Neural cell (in vitro differentiated cells): ENCODE results near the gene APPBP2. TPM values are rescaled to one million over a fixed set of nuclear protein-coding genes. Genes with fewer than 3 reads are reported as not detected.

Experiments used
- H2AFZ ChIP-seq: fragments of 200-600, 300-800 bp; sonication (generic), shearing (Covaris generic); 2 replicates; pipeline ENCODE4 v1.6.0; 2014; ENCODE audit warnings: low read depth, mild to moderate bottlenecking, antibody characterized with exemption, low read length, moderate library complexity
- H3F3A ChIP-seq: fragments of 200-600 bp; shearing (Covaris generic); 2 replicates; pipeline ENCODE4 v1.6.1; 2016; ENCODE audit warnings: mild to moderate bottlenecking, moderate library complexity, mixed read lengths, antibody characterized with exemption, low read length; ENCODE audit not compliant: insufficient read depth, poor library complexity, severe bottlenecking
- H3K27ac ChIP-seq: fragments of 200-600, 300-800 bp; sonication (generic), shearing (Covaris generic); 2 replicates; pipeline ENCODE4 v1.5.1; 2014; ENCODE audit warnings: mild to moderate bottlenecking, low read length, moderate library complexity
- H3K27me3 ChIP-seq: fragments of 300-800, 200-600 bp; sonication (generic), shearing (Covaris generic); 2 replicates; pipeline ENCODE4 v1.6.0; 2014; ENCODE audit warnings: mild to moderate bottlenecking, low read depth, low read length, moderate library complexity; ENCODE audit not compliant: insufficient read depth
- H3K36me3 ChIP-seq: fragments of 300-800, 200-600 bp; sonication (generic), shearing (Covaris generic); 2 replicates; pipeline ENCODE4 v1.5.1; 2014; ENCODE audit warnings: mild to moderate bottlenecking, antibody characterized with exemption, low read length, moderate library complexity; ENCODE audit not compliant: insufficient read depth
- H3K4me2 ChIP-seq: fragments of 300-800, 200-600 bp; sonication (generic), shearing (Covaris generic); 2 replicates; pipeline ENCODE4 v1.6.0; 2014; ENCODE audit warnings: mild to moderate bottlenecking, low read length
- H3K4me3 ChIP-seq: fragments of 300-800, 200-600 bp; sonication (generic), shearing (Covaris generic); 2 replicates; pipeline ENCODE4 v1.5.1; 2014; ENCODE audit warnings: mild to moderate bottlenecking, low read length, moderate library complexity
- H3K79me2 ChIP-seq: fragments of 200-600 bp; shearing (Covaris generic); replicated peaks from 2 replicates; pipeline ENCODE4 v1.6.0; 2014; ENCODE audit warnings: mild to moderate bottlenecking, low read length, moderate library complexity; ENCODE audit not compliant: insufficient read depth
- H3K9ac ChIP-seq: fragments of 300-800, 200-600 bp; sonication (generic), shearing (Covaris generic); 2 replicates; pipeline ENCODE4 v1.6.1; 2016; ENCODE audit warnings: mild to moderate bottlenecking, low read length, mixed read lengths
- H3K9me2 ChIP-seq: fragments of 200-600 bp; shearing (Covaris generic); 2 replicates; pipeline ENCODE4 v1.6.1; 2016; ENCODE audit warnings: mild to moderate bottlenecking, low read length, mixed read lengths; ENCODE audit not compliant: insufficient read depth
- H3K9me3 ChIP-seq: fragments of 200-600, 300-800 bp; sonication (generic), shearing (Covaris generic); 2 replicates; pipeline ENCODE4 v1.6.1; 2016; ENCODE audit warnings: mild to moderate bottlenecking, mixed run types, low read length, moderate library complexity, mixed read lengths
- H4K20me1 ChIP-seq: fragments of 200-600 bp; shearing (Covaris generic); 2 replicates; pipeline ENCODE4 v1.6.1; 2016; ENCODE audit warnings: mild to moderate bottlenecking, mixed run types; ENCODE audit not compliant: insufficient read depth
- CTCF ChIP-seq: fragments of 450-650 bp; IDR thresholded peaks from 2 replicates; pipeline ENCODE4 v1.5.1; 2014; ENCODE audit warnings: antibody characterized with exemption, mild to moderate bottlenecking, moderate library complexity; ENCODE audit not compliant: poor library complexity, severe bottlenecking
- EP300 ChIP-seq: fragments of 450-650 bp; conservative IDR thresholded peaks from 2 replicates; pipeline ENCODE4 v1.6.1; 2014; ENCODE audit warnings: antibody characterized with exemption, mild to moderate bottlenecking, moderate library complexity; ENCODE audit not compliant: poor library complexity, severe bottlenecking
- EZH2 ChIP-seq: fragments of 200-600, 300-800 bp; shearing (Covaris generic), sonication (generic); IDR thresholded peaks from 2 replicates; pipeline ENCODE4 v1.6.1; 2014; ENCODE audit warnings: antibody characterized with exemption, low read length, borderline replicate concordance, mild to moderate bottlenecking; ENCODE audit not compliant: insufficient read depth, poor library complexity, severe bottlenecking
- MXI1 ChIP-seq: fragments of 450-650 bp; conservative IDR thresholded peaks from 2 replicates; pipeline ENCODE4 v1.6.1; 2014; ENCODE audit warnings: antibody characterized with exemption, mild to moderate bottlenecking; ENCODE audit not compliant: poor library complexity, severe bottlenecking
- POLR2AphosphoS5 ChIP-seq: IDR thresholded peaks from 2 replicates; pipeline ENCODE4 v1.6.1; 2012
- RAD21 ChIP-seq: fragments of 450-650 bp; conservative IDR thresholded peaks from 2 replicates; pipeline ENCODE4 v1.6.1; 2014; ENCODE audit warnings: antibody characterized with exemption, mild to moderate bottlenecking, moderate library complexity
- SMC3 ChIP-seq: fragments of 450-650 bp; conservative IDR thresholded peaks from 2 replicates; pipeline ENCODE4 v1.6.1; 2014; ENCODE audit warnings: antibody characterized with exemption, mild to moderate bottlenecking, moderate library complexity; ENCODE audit not compliant: poor library complexity
- TAF1 ChIP-seq: IDR thresholded peaks from 2 replicates; pipeline ENCODE4 v1.6.1; 2012; ENCODE audit warnings: low read depth
- polyA plus RNA-seq: library from polyadenylated mRNA; depleted of rRNA; stranded (reverse); fragments of >200 nt; gene quantifications from 2 replicates; pipeline ENCODE4 v1.2.3, GENCODE V29; 2014
- TF ChIP-seq, protein P1 (sequence below): IDR thresholded peaks from 2 replicates; pipeline ENCODE4 v1.6.1; 2012; ENCODE audit warnings: borderline replicate concordance

Gene APPBP2
- polyA plus RNA-seq, 1 donor from 2014 or later: 40.4 TPM

DNA sequence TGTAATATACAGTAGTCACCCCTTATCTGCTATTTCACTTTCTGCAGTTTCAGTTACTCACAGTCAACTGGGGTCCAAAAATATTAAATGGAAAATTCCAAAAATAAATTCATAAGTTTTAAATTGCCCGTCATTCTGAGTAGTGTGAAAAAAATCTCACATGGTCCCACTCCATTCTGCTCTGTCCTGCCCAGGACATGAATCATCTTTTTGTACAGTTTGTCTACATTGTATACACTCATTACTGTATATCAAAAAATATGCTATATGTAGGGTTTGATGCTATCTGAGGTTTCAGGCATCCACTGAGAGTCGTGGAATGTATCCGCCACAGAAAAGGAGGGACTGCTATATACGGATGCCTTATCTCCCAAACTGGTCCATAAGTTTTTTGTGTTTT lies 16.0 kb upstream of the APPBP2 start:
- Histone ChIP-seq H3K27me3 (no peaks in the 10 kb centered on the region), H3K9me2 (no peaks in the 10 kb centered on the region), H2AFZ (no peak overlapping the region), H3K36me3 (no peaks in the 10 kb centered on the region), H3K4me2 (no peak overlapping the region), H3K79me2 (no peaks in the 10 kb centered on the region), H4K20me1 (no peaks in the 10 kb centered on the region), H3K27ac (no peak overlapping the region), H3F3A (no peaks in the 10 kb centered on the region), H3K9me3 (no peaks in the 10 kb centered on the region), H3K9ac (no peak overlapping the region), H3K4me3 (no peak overlapping the region)
- no peak for TF ChIP-seq POLR2AphosphoS5
- TF ChIP-seq RAD21: no peak
- TF ChIP-seq, protein P1, sequence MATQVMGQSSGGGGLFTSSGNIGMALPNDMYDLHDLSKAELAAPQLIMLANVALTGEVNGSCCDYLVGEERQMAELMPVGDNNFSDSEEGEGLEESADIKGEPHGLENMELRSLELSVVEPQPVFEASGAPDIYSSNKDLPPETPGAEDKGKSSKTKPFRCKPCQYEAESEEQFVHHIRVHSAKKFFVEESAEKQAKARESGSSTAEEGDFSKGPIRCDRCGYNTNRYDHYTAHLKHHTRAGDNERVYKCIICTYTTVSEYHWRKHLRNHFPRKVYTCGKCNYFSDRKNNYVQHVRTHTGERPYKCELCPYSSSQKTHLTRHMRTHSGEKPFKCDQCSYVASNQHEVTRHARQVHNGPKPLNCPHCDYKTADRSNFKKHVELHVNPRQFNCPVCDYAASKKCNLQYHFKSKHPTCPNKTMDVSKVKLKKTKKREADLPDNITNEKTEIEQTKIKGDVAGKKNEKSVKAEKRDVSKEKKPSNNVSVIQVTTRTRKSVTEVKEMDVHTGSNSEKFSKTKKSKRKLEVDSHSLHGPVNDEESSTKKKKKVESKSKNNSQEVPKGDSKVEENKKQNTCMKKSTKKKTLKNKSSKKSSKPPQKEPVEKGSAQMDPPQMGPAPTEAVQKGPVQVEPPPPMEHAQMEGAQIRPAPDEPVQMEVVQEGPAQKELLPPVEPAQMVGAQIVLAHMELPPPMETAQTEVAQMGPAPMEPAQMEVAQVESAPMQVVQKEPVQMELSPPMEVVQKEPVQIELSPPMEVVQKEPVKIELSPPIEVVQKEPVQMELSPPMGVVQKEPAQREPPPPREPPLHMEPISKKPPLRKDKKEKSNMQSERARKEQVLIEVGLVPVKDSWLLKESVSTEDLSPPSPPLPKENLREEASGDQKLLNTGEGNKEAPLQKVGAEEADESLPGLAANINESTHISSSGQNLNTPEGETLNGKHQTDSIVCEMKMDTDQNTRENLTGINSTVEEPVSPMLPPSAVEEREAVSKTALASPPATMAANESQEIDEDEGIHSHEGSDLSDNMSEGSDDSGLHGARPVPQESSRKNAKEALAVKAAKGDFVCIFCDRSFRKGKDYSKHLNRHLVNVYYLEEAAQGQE: no peak
- no peak for TF ChIP-seq MXI1

DNA sequence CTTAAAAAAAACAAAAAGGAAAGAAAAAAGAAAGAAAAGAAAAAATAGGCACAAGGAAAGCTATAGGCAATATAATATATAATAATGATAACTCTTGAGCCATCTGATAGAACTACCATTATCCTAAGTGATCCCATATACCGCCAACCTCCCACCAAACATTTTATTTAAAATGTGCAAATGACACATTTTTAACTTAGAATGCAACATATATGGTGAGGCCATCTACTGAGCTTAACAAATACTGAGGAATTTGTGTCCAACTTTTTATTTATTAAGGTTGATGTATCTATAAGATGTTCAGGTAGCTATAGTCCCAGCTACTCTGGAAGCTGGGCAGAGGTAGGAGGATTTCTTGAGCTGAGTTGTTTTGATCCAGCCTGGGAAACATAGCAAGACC lies 14.4 kb upstream of the APPBP2 start:
- no peaks in the 10 kb centered on the region for H4K20me1 ChIP-seq
- no peaks in the 10 kb centered on the region for H3K36me3 ChIP-seq
- no peak overlapping the region for H3K9ac ChIP-seq
- H3K27me3 ChIP-seq: no peaks in the 10 kb centered on the region
- H3K27ac ChIP-seq: no peak overlapping the region
- H3K9me3 ChIP-seq: no peaks in the 10 kb centered on the region
- TF ChIP-seq RAD21: no peak
- no peak for TF ChIP-seq CTCF
- TF ChIP-seq EZH2: no peak
- TF ChIP-seq MXI1: no peak
- no peak for TF ChIP-seq SMC3
- no peak for TF ChIP-seq EP300
- no peak for TF ChIP-seq TAF1
- TF ChIP-seq, protein P1: no peak
- no peak for TF ChIP-seq POLR2AphosphoS5
- no peaks in the 10 kb centered on the region for H3K9me2 ChIP-seq
- no peak overlapping the region for H3K4me2 ChIP-seq
- no peaks in the 10 kb centered on the region for H3K79me2 ChIP-seq
- no peak overlapping the region for H2AFZ ChIP-seq
- no peaks in the 10 kb centered on the region for H3F3A ChIP-seq
- no peak overlapping the region for H3K4me3 ChIP-seq
